ENCODE measurements around the gene CDH23. TPM values are rescaled to one million over a fixed set of nuclear protein-coding genes. Genes with fewer than 3 reads are reported as not detected.
A peak's percentile ranks its signal among the peaks of the same experiment; 100 is the strongest.

CDH23 gene
- total and polyA plus RNA-seq, 9 of the 15 experiments (the other 6 are each of a cell fraction or from before 2014, with no cell fraction given), result 0.18 to 1.2 (median 0.47) TPM

GRCh38 chr10:71860243-71861029 is 463.7 kb downstream of the CDH23 start (continued):
- no peak for TF ChIP-seq CHD7 (IDR thresholded peaks at IDR 0.05; ENCODE audit: low read depth, low read length)
- TF ChIP-seq ZNF318 (IDR thresholded peaks at IDR 0.05; ENCODE audit: borderline replicate concordance in 1 of 2, low read depth in 1 of 2), result peak in 1 of 2 experiments; percentile 99; a peak in 2 of 4 replicates
- no peak for TF ChIP-seq ARID2 (IDR thresholded peaks at IDR 0.05)
- no peak for TF ChIP-seq THRA (IDR thresholded peaks at IDR 0.05)
